ENCODE results near the gene NCKAP5L. TPM values are rescaled to one million over a fixed set of nuclear protein-coding genes. Genes with fewer than 3 reads are reported as not detected.
A peak's percentile ranks its signal among the peaks of the same experiment; 100 is the strongest.

Gene NCKAP5L
- total RNA-seq, 4 donors from 2014 or later = 8.4 to 15.5 (median 10.4) TPM

DNA sequence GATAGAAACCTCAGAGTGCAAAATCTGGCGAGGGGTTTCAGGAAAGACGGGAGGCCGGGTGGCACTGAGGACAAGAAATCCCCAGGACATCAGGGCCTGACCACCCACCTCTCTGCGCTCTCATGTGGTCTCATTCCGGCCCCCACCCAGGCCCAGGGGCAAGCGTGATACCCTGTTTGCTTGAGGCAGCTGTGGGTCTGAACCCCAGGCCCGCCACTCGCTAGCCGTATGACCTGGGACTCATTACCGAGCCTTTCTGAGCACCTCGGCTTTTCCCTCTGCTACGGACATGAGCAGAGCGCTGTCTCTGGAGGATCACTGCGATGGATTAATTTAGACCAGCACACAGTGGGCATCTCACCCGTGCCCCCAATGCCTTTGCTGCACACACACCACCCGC, 40.2 kb upstream of the NCKAP5L start:
- in situ Hi-C loops (cut with MboI; ENCODE audit: low sequenced_read_pairs in 4 of 4) (no loop called here), intact Hi-C loops (cut with DNase I; ENCODE audit: low total_unique reads) (loop anchor here (10.0 kb wide), 2 partner anchors 96 to 186 kb away; partner anchors contain the start of genes AQP5 and ASIC1)
- H3K36me3 ChIP-seq = no peaks in the 10 kb centered on the region
- H3K4me1 ChIP-seq = peaks cover 10 to 19% of the 10 kb centered on the region in 2 donors
- no peak overlapping the region for H3K4me3 ChIP-seq
- ATAC-seq = no peak
- H3K27ac ChIP-seq = peak overlapping the region in 3 of 4 donors; percentile 6 to 41 (median 41)
- TF ChIP-seq, protein P1, sequence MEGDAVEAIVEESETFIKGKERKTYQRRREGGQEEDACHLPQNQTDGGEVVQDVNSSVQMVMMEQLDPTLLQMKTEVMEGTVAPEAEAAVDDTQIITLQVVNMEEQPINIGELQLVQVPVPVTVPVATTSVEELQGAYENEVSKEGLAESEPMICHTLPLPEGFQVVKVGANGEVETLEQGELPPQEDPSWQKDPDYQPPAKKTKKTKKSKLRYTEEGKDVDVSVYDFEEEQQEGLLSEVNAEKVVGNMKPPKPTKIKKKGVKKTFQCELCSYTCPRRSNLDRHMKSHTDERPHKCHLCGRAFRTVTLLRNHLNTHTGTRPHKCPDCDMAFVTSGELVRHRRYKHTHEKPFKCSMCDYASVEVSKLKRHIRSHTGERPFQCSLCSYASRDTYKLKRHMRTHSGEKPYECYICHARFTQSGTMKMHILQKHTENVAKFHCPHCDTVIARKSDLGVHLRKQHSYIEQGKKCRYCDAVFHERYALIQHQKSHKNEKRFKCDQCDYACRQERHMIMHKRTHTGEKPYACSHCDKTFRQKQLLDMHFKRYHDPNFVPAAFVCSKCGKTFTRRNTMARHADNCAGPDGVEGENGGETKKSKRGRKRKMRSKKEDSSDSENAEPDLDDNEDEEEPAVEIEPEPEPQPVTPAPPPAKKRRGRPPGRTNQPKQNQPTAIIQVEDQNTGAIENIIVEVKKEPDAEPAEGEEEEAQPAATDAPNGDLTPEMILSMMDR (IDR thresholded peaks at IDR 0.05 in 4 of 5, conservative IDR thresholded peaks at IDR 0.05 in 1 of 5) = no peak
- TF ChIP-seq POLR2A (IDR thresholded peaks at IDR 0.05) = no peak
- no peaks in the 10 kb centered on the region for H3K27me3 ChIP-seq
- no peak for DNase-seq
- no peaks in the 10 kb centered on the region for H3K9me3 ChIP-seq

DNA sequence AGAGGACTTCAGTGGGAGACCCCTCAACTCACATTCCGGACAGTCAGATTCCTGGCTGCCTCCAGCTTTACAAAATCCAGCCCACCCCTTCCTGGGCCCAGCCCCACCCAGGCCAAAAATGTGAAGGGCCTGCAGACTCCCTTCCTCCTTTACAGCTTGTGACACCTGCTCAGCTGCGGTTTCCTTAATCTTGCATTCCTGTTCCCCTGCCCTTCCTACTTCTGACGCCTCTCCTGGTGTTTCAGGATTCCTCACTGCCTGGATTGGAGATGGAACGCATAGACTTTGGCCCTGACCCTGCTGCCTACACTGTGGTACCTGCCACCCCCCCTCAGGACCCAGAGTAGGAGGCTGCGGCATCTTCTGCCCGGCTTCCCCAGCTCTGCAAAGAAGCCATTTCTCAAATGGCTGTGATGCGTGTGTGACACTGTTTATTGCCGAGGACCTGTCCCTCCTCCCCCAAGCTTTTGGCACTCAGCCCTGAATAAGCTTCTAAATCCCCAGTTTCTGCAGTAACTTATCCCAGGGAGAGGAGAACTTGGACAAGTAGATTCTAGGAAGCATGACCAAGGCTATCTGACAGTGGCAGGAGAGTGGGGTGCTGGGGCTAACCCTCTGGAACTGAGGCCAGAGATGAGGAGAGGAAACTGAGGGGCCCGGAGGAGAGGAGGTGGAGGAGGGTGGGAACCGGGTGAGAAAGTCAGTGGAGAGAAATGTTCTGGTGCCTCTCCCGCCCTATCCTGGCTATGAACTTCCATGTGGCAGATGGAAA, 39.5 kb upstream of the NCKAP5L start:
- Histone ChIP-seq H3K27ac (peak overlapping the region in 1 of 4 donors; percentile 6), H3K9me3 (no peaks in the 10 kb centered on the region), H3K4me3 (no peak overlapping the region), H3K4me1 (peaks cover 10 to 19% of the 10 kb centered on the region in 2 donors), H3K27me3 (no peaks in the 10 kb centered on the region), H3K36me3 (no peaks in the 10 kb centered on the region)
- intact Hi-C loops (cut with DNase I; ENCODE audit: low total_unique reads) (loop anchor here (1.0 to 10.0 kb wide), 3 partner anchors 91 to 187 kb away; partner anchors contain the start of genes AQP5 and ASIC1), in situ Hi-C loops (cut with MboI; ENCODE audit: low sequenced_read_pairs in 4 of 4) (no loop called here)
- DNase-seq (no peak), ATAC-seq (no peak)
- no peak for TF ChIP-seq POLR2A (IDR thresholded peaks at IDR 0.05)
- TF ChIP-seq, protein P1 (IDR thresholded peaks at IDR 0.05 in 4 of 5, conservative IDR thresholded peaks at IDR 0.05 in 1 of 5) = no peak

DNA sequence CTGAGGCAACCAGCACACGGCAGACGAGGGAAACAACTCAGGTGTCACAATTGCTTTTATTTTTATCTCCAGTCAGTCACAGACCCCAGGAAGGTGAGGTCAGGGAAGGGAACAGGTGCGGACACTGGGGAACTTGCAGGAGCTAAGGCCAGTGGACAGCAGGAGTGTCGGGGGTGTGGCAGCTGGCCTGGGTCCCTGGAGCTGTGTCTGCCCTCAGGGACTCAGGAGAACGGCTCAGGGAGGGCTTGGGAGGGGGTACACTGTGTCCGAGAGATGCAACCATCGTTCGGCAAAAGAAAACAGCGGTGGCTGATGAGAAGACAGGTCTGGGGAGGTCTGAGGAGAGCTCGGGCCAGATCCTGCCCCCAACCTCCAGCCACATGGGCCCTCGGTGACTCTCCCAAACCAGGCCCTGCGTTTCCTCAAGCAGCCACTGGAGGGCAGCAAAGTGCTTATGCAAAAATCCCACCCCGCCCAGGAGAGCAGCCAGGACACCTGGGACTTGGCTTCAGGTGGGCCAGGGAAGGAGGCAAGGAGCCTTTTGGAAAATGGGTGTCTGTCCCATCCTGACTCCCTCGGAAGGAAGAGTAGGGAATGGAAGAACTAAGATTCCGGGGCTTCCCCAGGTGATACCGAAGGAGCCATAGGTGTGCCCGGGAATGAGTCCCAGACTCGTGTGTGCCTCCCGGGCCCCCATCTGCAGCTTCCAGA, 38.8 kb upstream of the NCKAP5L start:
- DNase-seq (peak in 1 of 2 donors; percentile 57), ATAC-seq (peak; percentile 43 to 73)
- Histone ChIP-seq H3K4me1 (peaks cover 10 to 19% of the 10 kb centered on the region in 2 donors), H3K4me3 (no peak overlapping the region), H3K27ac (no peak overlapping the region), H3K36me3 (no peaks in the 10 kb centered on the region), H3K27me3 (no peaks in the 10 kb centered on the region), H3K9me3 (no peaks in the 10 kb centered on the region)
- TF ChIP-seq, protein P1 (IDR thresholded peaks at IDR 0.05 in 4 of 5, conservative IDR thresholded peaks at IDR 0.05 in 1 of 5) = peak; percentile 79 to 97 (median 90)
- no peak for TF ChIP-seq POLR2A (IDR thresholded peaks at IDR 0.05)
- in situ Hi-C loops (cut with MboI; ENCODE audit: low sequenced_read_pairs in 4 of 4) = no loop called here
- intact Hi-C loops (cut with DNase I; ENCODE audit: low total_unique reads) = loop anchor here (1.0 to 10.0 kb wide), 3 partner anchors 91 to 188 kb away; partner anchors contain the start of genes AQP5 and ASIC1

DNA sequence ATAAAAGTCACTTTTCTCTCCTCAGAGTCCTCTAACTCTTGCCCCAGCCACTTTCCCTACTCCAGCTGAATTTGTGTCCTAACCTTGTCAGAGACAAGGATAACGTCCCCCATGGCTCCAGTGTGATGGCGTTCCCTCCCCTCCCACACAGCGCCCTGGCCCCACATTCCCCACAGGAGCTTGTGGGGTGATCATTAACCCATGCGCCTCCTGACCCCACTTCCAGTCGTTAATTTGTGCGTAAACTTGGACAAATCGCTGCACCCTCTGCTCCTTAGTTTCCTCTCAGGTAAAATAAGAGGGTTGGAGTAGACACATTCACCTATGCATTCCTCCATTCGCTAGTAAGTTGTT, 37.5 kb upstream of the NCKAP5L start:
- no peaks in the 10 kb centered on the region for H3K9me3 ChIP-seq
- peaks cover 10 to 19% of the 10 kb centered on the region in 2 donors for H3K4me1 ChIP-seq
- no peaks in the 10 kb centered on the region for H3K27me3 ChIP-seq
- in situ Hi-C loops (cut with MboI; ENCODE audit: low sequenced_read_pairs in 4 of 4) (no loop called here), intact Hi-C loops (cut with DNase I; ENCODE audit: low total_unique reads) (loop anchor here (10.0 kb wide), 2 partner anchors 99 to 189 kb away; partner anchors contain the start of genes AQP5 and ASIC1)
- H3K4me3 ChIP-seq = no peak overlapping the region
- no peak for TF ChIP-seq POLR2A (IDR thresholded peaks at IDR 0.05)
- TF ChIP-seq, protein P1 (IDR thresholded peaks at IDR 0.05 in 4 of 5, conservative IDR thresholded peaks at IDR 0.05 in 1 of 5) = no peak
- ATAC-seq (no peak), DNase-seq (no peak)
- no peaks in the 10 kb centered on the region for H3K36me3 ChIP-seq
- no peak overlapping the region for H3K27ac ChIP-seq
